HepG2 (cell line): ENCODE data around the gene FOXA1. TPM values are rescaled to one million over a fixed set of nuclear protein-coding genes. Genes with fewer than 3 reads are reported as not detected.
A peak's percentile ranks its signal among the peaks of the same experiment; 100 is the strongest.

Experiments
- ATF3 ChIP-seq: sonication (generic); formaldehyde crosslinking; IDR thresholded peaks from 2 replicates; pipeline ENCODE4 v1.4.0; 2020; ENCODE audit warnings: missing genetic modification reagents
- CBX5 ChIP-seq: sonication (generic); formaldehyde crosslinking; IDR thresholded peaks from 2 replicates; pipeline ENCODE4 v1.4.0; 2020; ENCODE audit warnings: missing genetic modification reagents, borderline replicate concordance
- KDM5B ChIP-seq: sonication (generic); formaldehyde crosslinking; IDR thresholded peaks from 2 replicates; pipeline ENCODE4 v1.4.0; 2020; ENCODE audit warnings: missing genetic modification reagents, mild to moderate bottlenecking, borderline replicate concordance
- KLF9 ChIP-seq: IDR thresholded peaks from 2 replicates; pipeline ENCODE4 v1.6.1; 2016; ENCODE audit warnings: low read depth
- NFAT5 ChIP-seq: sonication (generic); formaldehyde crosslinking; IDR thresholded peaks from 2 replicates; pipeline ENCODE4 v1.4.0; 2020; ENCODE audit warnings: missing genetic modification reagents
- POGZ ChIP-seq: sonication (generic); formaldehyde crosslinking; IDR thresholded peaks from 2 replicates; pipeline ENCODE4 v1.4.0; 2020; ENCODE audit warnings: mild to moderate bottlenecking, missing genetic modification reagents
- RFXANK ChIP-seq: IDR thresholded peaks from 2 replicates; pipeline ENCODE4 v1.6.1; 2016
- SMC3 ChIP-seq: IDR thresholded peaks from 2 replicates; pipeline ENCODE4 v1.6.1; 2011; ENCODE audit warnings: low read length, improper control_type of control experiment
- SRSF4 ChIP-seq: fragments of 200-400 bp; formaldehyde crosslinking; IDR thresholded peaks from one replicate; pipeline ENCODE4 v1.6.1; 2018; ENCODE audit warnings: mild to moderate bottlenecking, low read depth, low read length, moderate library complexity; ENCODE audit not compliant: poor library complexity, severe bottlenecking
- TEAD2 ChIP-seq: sonication (generic); formaldehyde crosslinking; IDR thresholded peaks from 2 replicates; pipeline ENCODE4 v1.9.0; 2021; ENCODE audit warnings: missing genetic modification reagents
- TOPORS ChIP-seq: sonication (generic); formaldehyde crosslinking; IDR thresholded peaks from 2 replicates; pipeline ENCODE4 v1.8.0; 2023; ENCODE audit warnings: mild to moderate bottlenecking, missing genetic modification reagents
- ZGPAT ChIP-seq: IDR thresholded peaks from 2 replicates; pipeline ENCODE4 v1.6.1; 2016; ENCODE audit warnings: mild to moderate bottlenecking
- ZNF33B ChIP-seq: sonication (generic); formaldehyde crosslinking; IDR thresholded peaks from 2 replicates; pipeline ENCODE4 v1.5.1; 2020; ENCODE audit warnings: mild to moderate bottlenecking, missing genetic modification reagents
- ZSCAN30 ChIP-seq: sonication (generic); formaldehyde crosslinking; IDR thresholded peaks from 2 replicates; pipeline ENCODE4 v1.5.0; 2020; ENCODE audit warnings: mild to moderate bottlenecking, missing genetic modification reagents
- polyA plus RNA-seq, 8 experiments: library from polyadenylated mRNA; depleted of rRNA in 3 of 8; stranded (reverse) in 7 of 8; unstranded in 1 of 8; fragments of >200 nt; fragmentation: Illumina TruSeq in 4 of 8; extraction: Trizol in 4 of 8; gene quantifications; 2 replicates each; pipeline versions ENCODE4 v1.2.1 to v1.2.3, GENCODE V29; 2011 to 2016; ENCODE audit warnings: low read depth in 4 of 8, missing spikeins in 1 of 8, mixed read lengths in 1 of 8; ENCODE audit not compliant: insufficient read depth in 1 of 8
- total RNA-seq, 5 experiments: library from RNA; depleted of rRNA; stranded (reverse); fragments of >200 nt; fragmentation: Illumina TruSeq; extraction: Trizol; gene quantifications; 2 replicates each; pipeline ENCODE4 v1.2.3, GENCODE V29; 2016; ENCODE audit warnings: low read depth in 1 of 5
- TF ChIP-seq, protein P1 (sequence below): sonication (generic); formaldehyde crosslinking; IDR thresholded peaks from 2 replicates; pipeline ENCODE4 v1.5.1; 2020; ENCODE audit warnings: mild to moderate bottlenecking, missing genetic modification reagents, borderline replicate concordance
- TF ChIP-seq, protein P2 (sequence below): sonication (generic); formaldehyde crosslinking; IDR thresholded peaks from 2 replicates; pipeline ENCODE4 v1.8.0; 2022; ENCODE audit warnings: mild to moderate bottlenecking, missing genetic modification reagents, moderate library complexity

The FOXA1 gene
- total and polyA plus RNA-seq, 2 of the 13 experiments (the other 11 are each of a cell fraction or from before 2014, with no cell fraction given) = 43.4 to 58.6 TPM

- TF ChIP-seq ZGPAT (CRISPR knock-in tag) (no peak), NFAT5 (CRISPR knock-in tag) (no peak), ZNF33B (CRISPR knock-in tag) (no peak), CBX5 (CRISPR knock-in tag) (peak; percentile 45; the same call in 1 of the 2 replicates), SMC3 (no peak; the same call in 1 of the 2 replicates), POGZ (no peak), KLF9 (CRISPR knock-in tag) (no peak), SRSF4 (no peak), KDM5B (CRISPR knock-in tag) (no peak), RFXANK (CRISPR knock-in tag) (peak; percentile 77), ZSCAN30 (CRISPR knock-in tag) (no peak), ATF3 (CRISPR knock-in tag) (no peak; the same call in 1 of the 2 replicates), TEAD2 (no peak), TOPORS (CRISPR knock-in tag) (no peak)
- TF ChIP-seq, protein P1, sequence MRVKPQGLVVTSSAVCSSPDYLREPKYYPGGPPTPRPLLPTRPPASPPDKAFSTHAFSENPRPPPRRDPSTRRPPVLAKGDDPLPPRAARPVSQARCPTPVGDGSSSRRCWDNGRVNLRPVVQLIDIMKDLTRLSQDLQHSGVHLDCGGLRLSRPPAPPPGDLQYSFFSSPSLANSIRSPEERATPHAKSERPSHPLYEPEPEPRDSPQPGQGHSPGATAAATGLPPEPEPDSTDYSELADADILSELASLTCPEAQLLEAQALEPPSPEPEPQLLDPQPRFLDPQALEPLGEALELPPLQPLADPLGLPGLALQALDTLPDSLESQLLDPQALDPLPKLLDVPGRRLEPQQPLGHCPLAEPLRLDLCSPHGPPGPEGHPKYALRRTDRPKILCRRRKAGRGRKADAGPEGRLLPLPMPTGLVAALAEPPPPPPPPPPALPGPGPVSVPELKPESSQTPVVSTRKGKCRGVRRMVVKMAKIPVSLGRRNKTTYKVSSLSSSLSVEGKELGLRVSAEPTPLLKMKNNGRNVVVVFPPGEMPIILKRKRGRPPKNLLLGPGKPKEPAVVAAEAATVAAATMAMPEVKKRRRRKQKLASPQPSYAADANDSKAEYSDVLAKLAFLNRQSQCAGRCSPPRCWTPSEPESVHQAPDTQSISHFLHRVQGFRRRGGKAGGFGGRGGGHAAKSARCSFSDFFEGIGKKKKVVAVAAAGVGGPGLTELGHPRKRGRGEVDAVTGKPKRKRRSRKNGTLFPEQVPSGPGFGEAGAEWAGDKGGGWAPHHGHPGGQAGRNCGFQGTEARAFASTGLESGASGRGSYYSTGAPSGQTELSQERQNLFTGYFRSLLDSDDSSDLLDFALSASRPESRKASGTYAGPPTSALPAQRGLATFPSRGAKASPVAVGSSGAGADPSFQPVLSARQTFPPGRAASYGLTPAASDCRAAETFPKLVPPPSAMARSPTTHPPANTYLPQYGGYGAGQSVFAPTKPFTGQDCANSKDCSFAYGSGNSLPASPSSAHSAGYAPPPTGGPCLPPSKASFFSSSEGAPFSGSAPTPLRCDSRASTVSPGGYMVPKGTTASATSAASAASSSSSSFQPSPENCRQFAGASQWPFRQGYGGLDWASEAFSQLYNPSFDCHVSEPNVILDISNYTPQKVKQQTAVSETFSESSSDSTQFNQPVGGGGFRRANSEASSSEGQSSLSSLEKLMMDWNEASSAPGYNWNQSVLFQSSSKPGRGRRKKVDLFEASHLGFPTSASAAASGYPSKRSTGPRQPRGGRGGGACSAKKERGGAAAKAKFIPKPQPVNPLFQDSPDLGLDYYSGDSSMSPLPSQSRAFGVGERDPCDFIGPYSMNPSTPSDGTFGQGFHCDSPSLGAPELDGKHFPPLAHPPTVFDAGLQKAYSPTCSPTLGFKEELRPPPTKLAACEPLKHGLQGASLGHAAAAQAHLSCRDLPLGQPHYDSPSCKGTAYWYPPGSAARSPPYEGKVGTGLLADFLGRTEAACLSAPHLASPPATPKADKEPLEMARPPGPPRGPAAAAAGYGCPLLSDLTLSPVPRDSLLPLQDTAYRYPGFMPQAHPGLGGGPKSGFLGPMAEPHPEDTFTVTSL = no peak
- TF ChIP-seq, protein P2, sequence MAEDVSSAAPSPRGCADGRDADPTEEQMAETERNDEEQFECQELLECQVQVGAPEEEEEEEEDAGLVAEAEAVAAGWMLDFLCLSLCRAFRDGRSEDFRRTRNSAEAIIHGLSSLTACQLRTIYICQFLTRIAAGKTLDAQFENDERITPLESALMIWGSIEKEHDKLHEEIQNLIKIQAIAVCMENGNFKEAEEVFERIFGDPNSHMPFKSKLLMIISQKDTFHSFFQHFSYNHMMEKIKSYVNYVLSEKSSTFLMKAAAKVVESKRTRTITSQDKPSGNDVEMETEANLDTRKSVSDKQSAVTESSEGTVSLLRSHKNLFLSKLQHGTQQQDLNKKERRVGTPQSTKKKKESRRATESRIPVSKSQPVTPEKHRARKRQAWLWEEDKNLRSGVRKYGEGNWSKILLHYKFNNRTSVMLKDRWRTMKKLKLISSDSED (CRISPR knock-in tag) = no peak
Measured at GRCh38 chr14:37588956-37589714, 5.9 kb downstream of the FOXA1 start (continued).
